Kidney (tissue), 14 donors: ENCODE data around the gene ZNF37A. TPM values are rescaled to one million over a fixed set of nuclear protein-coding genes. Genes with fewer than 3 reads are reported as not detected.

Source experiments
- DNase-seq, 5 donors: peaks; one replicate each; pipeline ENCODE4 v3.0.0-alpha.2; 2013 to 2020
- FAIRE-seq: peaks from 2 replicates; lab custom pipeline; 2012; peaks lifted over from hg19 to GRCh38; lab: Jason Lieb, UNC
- H3K27ac ChIP-seq, 2 donors: one replicate each; pipeline ENCODE4 v1.7.0; 2013; ENCODE audit warnings: low read depth in 2 of 2, low read length in 2 of 2, inconsistent platforms in 1 of 2
- H3K27me3 ChIP-seq: one replicate; pipeline ENCODE4 v1.7.1; 2013; ENCODE audit warnings: low read length, inconsistent platforms; ENCODE audit not compliant: control insufficient read depth, insufficient read depth
- H3K36me3 ChIP-seq, 3 donors: one replicate each; pipeline versions ENCODE4 v1.7.0 to v1.7.1; 2013; ENCODE audit warnings: low read length in 3 of 3, control low read depth in 1 of 3, inconsistent platforms in 1 of 3; ENCODE audit not compliant: insufficient read depth in 3 of 3, control insufficient read depth in 2 of 3
- H3K4me1 ChIP-seq, 3 donors: one replicate each; pipeline versions ENCODE4 v1.7.0 to v1.7.1; 2013; ENCODE audit warnings: low read length in 3 of 3, inconsistent platforms in 1 of 3, low read depth in 1 of 3; ENCODE audit not compliant: control insufficient read depth in 2 of 3, insufficient read depth in 2 of 3
- H3K4me3 ChIP-seq, 3 donors: one replicate each; pipeline versions ENCODE4 v1.7.0 to v1.8.1; 2013; ENCODE audit warnings: low read length in 3 of 3, control low read depth in 1 of 3, inconsistent platforms in 1 of 3
- H3K9ac ChIP-seq, 3 donors: one replicate each; pipeline versions ENCODE4 v1.7.0 to v1.7.1; 2013; ENCODE audit warnings: low read length in 3 of 3, control low read depth in 1 of 3, inconsistent platforms in 1 of 3
- H3K9me3 ChIP-seq, 3 donors: one replicate each; pipeline versions ENCODE4 v1.7.0 to v1.7.1; 2013; ENCODE audit warnings: low read length in 3 of 3, control low read depth in 1 of 3, inconsistent platforms in 1 of 3; ENCODE audit not compliant: control insufficient read depth in 2 of 3, insufficient read depth in 1 of 3
- CTCF ChIP-seq: IDR thresholded peaks from 3 replicates; pipeline ENCODE4 v1.5.1; 2012; ENCODE audit warnings: mild to moderate bottlenecking, moderate library complexity, borderline replicate concordance; ENCODE audit not compliant: insufficient read depth; ENCODE audit errors: extremely low read depth
- intact Hi-C: fragments of 100-400 bp; cut with DNase I; formaldehyde crosslinking; loops from one replicate; pipeline ENCODE4 v1.11.1; 2022
- polyA plus RNA-seq: library from polyadenylated mRNA; stranded (reverse); fragments of 350-450 nt; fragmentation: Illumina TruSeq; extraction: RNeasy Lipid Tissue Mini Kit (QIAGEN cat#74804); gene quantifications from one replicate; pipeline ENCODE4 v1.2.3, GENCODE V29; 2014; ENCODE audit warnings: low read depth, low replicate concordance; ENCODE audit not compliant: insufficient read depth
- total RNA-seq: library from RNA; stranded (reverse); fragmentation: NEBNext Ultra II Directional; extraction: Animal tissue kit (Norgen Biotek cat#: 25700); gene quantifications from one replicate; pipeline ENCODE4 v1.2.1, GENCODE V29; 2021
- donor health status: control.
- donor health status: control.
- donor health status: control.
- donor health status: control.
- donor health status: control.
- donor health status: DM: yes; HTN: yes; CAD: no.
- donor health status: Normal renal cell carcinoma (clear cell type).

Gene ZNF37A
- total and polyA plus RNA-seq, 2 donors from 2014 or later = 4.0 to 18.8 TPM

- Histone ChIP-seq H3K4me3 (no peak overlapping the region), H3K4me1 (no peaks in the 10 kb centered on the region), H3K36me3 (no peaks in the 10 kb centered on the region), H3K27me3 (no peaks in the 10 kb centered on the region), H3K9ac (no peak overlapping the region), H3K27ac (no peak overlapping the region), H3K9me3 (peaks cover 0 to 3% (median 0%) of the 10 kb centered on the region in 3 donors)
- no peak for DNase-seq
- TF ChIP-seq CTCF = no peak
- intact Hi-C loops = no loop called here
- FAIRE-seq = no peak
Measured at GRCh38 chr10:38184477-38184876, 90.3 kb downstream of the ZNF37A start.

Other genes with a start within 250 kb of the ZNF37A start
- gene ZNF248, start 236.7 kb upstream of the ZNF37A start, total RNA-seq = 11.6 TPM
- 6.9 TPM for gene ZNF248, start 236.7 kb upstream of the ZNF37A start, polyA plus RNA-seq
- gene ZNF25, start 117.7 kb upstream of the ZNF37A start, total RNA-seq = 10.8 TPM
- gene ZNF25, start 117.7 kb upstream of the ZNF37A start, polyA plus RNA-seq = 5.5 TPM
- 42.6 TPM for gene ZNF33A, start 83.7 kb upstream of the ZNF37A start, total RNA-seq
- 10.6 TPM for gene ZNF33A, start 83.7 kb upstream of the ZNF37A start, polyA plus RNA-seq